Hepatic stellate cell (primary cell): Measurements from ENCODE around the gene TGM3.

Source experiments
- DNase-seq: peaks from one replicate; pipeline ENCODE4 v3.0.0; 2011; ENCODE audit warnings: low spot score

The TGM3 gene

GRCh38 chr20:2338411-2339066, 42.7 kb downstream of the TGM3 start:
- no peak for DNase-seq

GRCh38 chr20:2340136-2340535, 44.3 kb downstream of the TGM3 start:
- no peak for DNase-seq

- no peak for DNase-seq
Measured at GRCh38 chr20:2340823-2341222, 45.0 kb downstream of the TGM3 start.

GRCh38 chr20:2341336-2341735, 45.5 kb downstream of the TGM3 start:
- no peak for DNase-seq

GRCh38 chr20:2342243-2342642, 46.4 kb downstream of the TGM3 start:
- no peak for DNase-seq

- no peak for DNase-seq
Measured at GRCh38 chr20:2346188-2346587, 50.4 kb downstream of the TGM3 start.

GRCh38 chr20:2348336-2348735, 52.5 kb downstream of the TGM3 start:
- DNase-seq: no peak

GRCh38 chr20:2349801-2350200, 54.0 kb downstream of the TGM3 start:
- no peak for DNase-seq

GRCh38 chr20:2350606-2351005, 54.8 kb downstream of the TGM3 start:
- DNase-seq: no peak

- DNase-seq: no peak
Measured at GRCh38 chr20:2353231-2353630, 57.4 kb downstream of the TGM3 start.

- no peak for DNase-seq
Measured at GRCh38 chr20:2357114-2357513, 61.3 kb downstream of the TGM3 start.

GRCh38 chr20:2358006-2358405, 62.2 kb downstream of the TGM3 start:
- no peak for DNase-seq

- DNase-seq: no peak
Measured at GRCh38 chr20:2361035-2361593, 65.3 kb downstream of the TGM3 start.

GRCh38 chr20:2363187-2363586, 67.4 kb downstream of the TGM3 start:
- no peak for DNase-seq

GRCh38 chr20:2363587-2363986, 67.8 kb downstream of the TGM3 start:
- DNase-seq: no peak

GRCh38 chr20:2364044-2364443, 68.2 kb downstream of the TGM3 start:
- DNase-seq: no peak

- no peak for DNase-seq
Measured at GRCh38 chr20:2365091-2365490, 69.3 kb downstream of the TGM3 start.

GRCh38 chr20:2365666-2366065, 69.9 kb downstream of the TGM3 start:
- DNase-seq: no peak

GRCh38 chr20:2368621-2369020, 72.8 kb downstream of the TGM3 start:
- no peak for DNase-seq

GRCh38 chr20:2373098-2373497, 77.3 kb downstream of the TGM3 start:
- no peak for DNase-seq

- no peak for DNase-seq
Measured at GRCh38 chr20:2374346-2375125, 78.7 kb downstream of the TGM3 start.

- no peak for DNase-seq
Measured at GRCh38 chr20:2378893-2379292, 83.1 kb downstream of the TGM3 start.

- DNase-seq: no peak
Measured at GRCh38 chr20:2379511-2380229, 83.9 kb downstream of the TGM3 start.
